C4-2B (cell line): ENCODE measurements around the gene ZKSCAN1.

ENCODE experiments used
- ZFX ChIP-seq: fragments of 450-650 bp; IDR thresholded peaks from 2 replicates; pipeline ENCODE4 v1.6.1; 2017
- TF ChIP-seq, protein P1 (sequence below): fragments of 450-650 bp; conservative IDR thresholded peaks from 2 replicates; pipeline ENCODE4 v1.5.1; 2017; ENCODE audit warnings: mild to moderate bottlenecking

DNA sequence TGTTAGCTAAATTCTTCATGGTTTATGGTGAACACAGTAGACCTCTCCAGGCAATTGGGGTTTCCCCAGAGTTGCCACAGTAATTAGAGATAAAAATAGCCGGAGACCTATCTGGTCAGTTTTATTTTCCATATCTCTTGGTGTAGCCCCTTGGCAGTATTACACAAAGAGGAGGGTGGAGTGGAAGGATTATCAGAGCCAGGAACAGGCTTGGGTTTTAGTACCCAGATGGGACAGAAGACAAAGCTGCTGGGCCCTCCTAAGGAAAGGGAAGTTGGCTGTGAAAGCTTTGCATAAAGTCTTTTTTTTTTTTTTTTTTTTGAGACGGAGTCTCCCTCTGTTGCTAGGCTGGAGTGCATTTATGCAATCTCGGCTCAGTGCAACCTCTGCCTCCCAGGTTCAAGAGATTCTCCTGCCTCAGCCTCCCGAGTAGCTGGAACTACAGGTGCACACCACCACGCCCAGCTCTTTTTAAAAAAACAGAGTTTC lies 43.9 kb downstream of the ZKSCAN1 start:
- TF ChIP-seq, protein P1, sequence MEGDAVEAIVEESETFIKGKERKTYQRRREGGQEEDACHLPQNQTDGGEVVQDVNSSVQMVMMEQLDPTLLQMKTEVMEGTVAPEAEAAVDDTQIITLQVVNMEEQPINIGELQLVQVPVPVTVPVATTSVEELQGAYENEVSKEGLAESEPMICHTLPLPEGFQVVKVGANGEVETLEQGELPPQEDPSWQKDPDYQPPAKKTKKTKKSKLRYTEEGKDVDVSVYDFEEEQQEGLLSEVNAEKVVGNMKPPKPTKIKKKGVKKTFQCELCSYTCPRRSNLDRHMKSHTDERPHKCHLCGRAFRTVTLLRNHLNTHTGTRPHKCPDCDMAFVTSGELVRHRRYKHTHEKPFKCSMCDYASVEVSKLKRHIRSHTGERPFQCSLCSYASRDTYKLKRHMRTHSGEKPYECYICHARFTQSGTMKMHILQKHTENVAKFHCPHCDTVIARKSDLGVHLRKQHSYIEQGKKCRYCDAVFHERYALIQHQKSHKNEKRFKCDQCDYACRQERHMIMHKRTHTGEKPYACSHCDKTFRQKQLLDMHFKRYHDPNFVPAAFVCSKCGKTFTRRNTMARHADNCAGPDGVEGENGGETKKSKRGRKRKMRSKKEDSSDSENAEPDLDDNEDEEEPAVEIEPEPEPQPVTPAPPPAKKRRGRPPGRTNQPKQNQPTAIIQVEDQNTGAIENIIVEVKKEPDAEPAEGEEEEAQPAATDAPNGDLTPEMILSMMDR = no peak
- TF ChIP-seq ZFX = no peak
